AG04449 (cell line): ENCODE measurements around the gene C3orf33.

Experiments
- CTCF ChIA-PET: fragments of 350-600 bp; formaldehyde crosslinking; extraction: SDS; loops from one replicate; lab custom pipeline; 2021; ENCODE audit warnings: antibody characterized with exemption; lab: Yijun Ruan, JAX
- POLR2A ChIA-PET: fragments of 400-600, 350-600 bp; formaldehyde crosslinking; extraction: SDS; loops from one replicate; lab custom pipeline; 2020; ENCODE audit warnings: antibody characterized with exemption, inconsistent platforms; lab: Yijun Ruan, JAX
- DNase-seq: peaks from one replicate; pipeline ENCODE4 v3.0.0-alpha.2; 2010; ENCODE audit warnings: low read depth, low spot score
- H3K4me3 ChIP-seq: 2 replicates; pipeline ENCODE4 v1.5.1; 2011; ENCODE audit warnings: low read depth, mild to moderate bottlenecking, control low read depth, low read length
- TF ChIP-seq, protein P1 (sequence below): IDR thresholded peaks from one replicate; pipeline ENCODE4 v1.5.1; 2011; ENCODE audit warnings: mild to moderate bottlenecking, moderate library complexity, low read length, control low read depth, inconsistent platforms; ENCODE audit not compliant: insufficient read depth; ENCODE audit errors: missing control alignments

Gene C3orf33

DNA sequence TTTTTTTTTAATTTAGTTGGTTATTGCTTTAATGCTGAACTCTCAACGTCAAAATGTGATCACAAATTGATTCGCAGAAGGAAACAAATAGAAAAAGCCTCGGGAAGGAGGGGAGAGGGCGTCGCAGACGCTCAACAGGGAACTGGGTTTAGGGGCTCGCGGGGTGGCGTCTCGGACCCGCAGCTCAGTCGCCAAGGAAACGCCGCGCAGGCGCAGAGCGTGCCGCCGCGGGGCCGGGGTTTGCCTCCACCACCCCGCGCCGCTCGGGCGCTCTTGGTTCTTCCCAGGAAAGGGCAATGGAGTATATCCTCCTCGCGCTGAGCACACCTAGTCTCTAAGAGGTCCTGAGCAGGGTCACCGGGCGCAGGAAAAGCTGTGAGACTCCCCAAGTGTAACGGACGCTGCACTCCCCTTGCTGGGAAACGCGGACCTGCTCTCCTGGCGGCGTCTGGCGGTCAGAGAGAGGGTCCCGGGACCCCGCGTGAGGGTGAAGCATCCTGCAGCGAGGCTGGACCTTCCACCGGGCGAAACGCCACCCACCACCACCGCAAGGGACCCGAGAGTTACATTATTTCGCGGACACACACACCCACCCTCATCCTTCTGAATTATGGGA, 62.0 kb downstream of the C3orf33 start:
- POLR2A ChIA-PET: no interaction called here
- CTCF ChIA-PET: interaction anchor here (1.1 kb wide), 1 partner anchor 10 kb away, joined by 3 read pairs; no protein-coding TSS in a partner anchor
- no peak for DNase-seq

DNA sequence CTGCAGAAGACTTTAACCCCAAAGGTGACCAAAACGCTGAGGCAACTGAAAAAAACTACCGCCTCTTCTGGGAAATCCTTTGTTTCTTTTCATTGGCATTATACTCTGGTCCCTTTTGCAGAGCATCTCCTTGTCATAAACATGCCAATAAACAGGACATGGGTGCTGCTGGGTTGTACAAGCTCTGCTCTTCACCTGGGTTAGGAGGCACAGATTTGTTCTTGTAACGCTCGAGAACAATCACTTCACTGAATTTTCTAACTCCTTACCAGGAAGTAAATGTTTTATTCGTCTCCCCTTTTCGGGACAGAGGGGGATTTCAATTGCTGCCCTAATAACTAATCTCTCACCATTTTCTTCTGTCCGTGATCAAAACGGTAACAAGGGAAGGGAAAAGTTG, 62.5 kb downstream of the C3orf33 start:
- ChIA-PET POLR2A (interaction anchor here (0.6 kb wide), 1 partner anchor 11 kb away, joined by 3 read pairs; no protein-coding TSS in a partner anchor), CTCF (interaction anchor here (1.1 kb wide), 1 partner anchor 11 kb away, joined by 3 read pairs; no protein-coding TSS in a partner anchor)
- no peak for DNase-seq
- peak overlapping the region; percentile 67 for H3K4me3 ChIP-seq
- TF ChIP-seq, protein P1, sequence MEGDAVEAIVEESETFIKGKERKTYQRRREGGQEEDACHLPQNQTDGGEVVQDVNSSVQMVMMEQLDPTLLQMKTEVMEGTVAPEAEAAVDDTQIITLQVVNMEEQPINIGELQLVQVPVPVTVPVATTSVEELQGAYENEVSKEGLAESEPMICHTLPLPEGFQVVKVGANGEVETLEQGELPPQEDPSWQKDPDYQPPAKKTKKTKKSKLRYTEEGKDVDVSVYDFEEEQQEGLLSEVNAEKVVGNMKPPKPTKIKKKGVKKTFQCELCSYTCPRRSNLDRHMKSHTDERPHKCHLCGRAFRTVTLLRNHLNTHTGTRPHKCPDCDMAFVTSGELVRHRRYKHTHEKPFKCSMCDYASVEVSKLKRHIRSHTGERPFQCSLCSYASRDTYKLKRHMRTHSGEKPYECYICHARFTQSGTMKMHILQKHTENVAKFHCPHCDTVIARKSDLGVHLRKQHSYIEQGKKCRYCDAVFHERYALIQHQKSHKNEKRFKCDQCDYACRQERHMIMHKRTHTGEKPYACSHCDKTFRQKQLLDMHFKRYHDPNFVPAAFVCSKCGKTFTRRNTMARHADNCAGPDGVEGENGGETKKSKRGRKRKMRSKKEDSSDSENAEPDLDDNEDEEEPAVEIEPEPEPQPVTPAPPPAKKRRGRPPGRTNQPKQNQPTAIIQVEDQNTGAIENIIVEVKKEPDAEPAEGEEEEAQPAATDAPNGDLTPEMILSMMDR: no peak

More for the DNA sequence above, 62.0 kb downstream of the C3orf33 start:
- TF ChIP-seq, protein P1: no peak
- H3K4me3 ChIP-seq: peak overlapping the region; percentile 67

- TF ChIP-seq, protein P1: no peak
- ChIA-PET POLR2A (no interaction called here), CTCF (no interaction called here)
- DNase-seq: no peak
- H3K4me3 ChIP-seq: no peak overlapping the region
These were observed 63.6 kb downstream of the C3orf33 start for GRCh38 chr3:155742349-155742965.

GRCh38 chr3:155741603-155742002, 64.5 kb downstream of the C3orf33 start:
- POLR2A ChIA-PET: no interaction called here
- DNase-seq: no peak
- CTCF ChIA-PET: no interaction called here
- no peak overlapping the region for H3K4me3 ChIP-seq
- TF ChIP-seq, protein P1: no peak

DNA sequence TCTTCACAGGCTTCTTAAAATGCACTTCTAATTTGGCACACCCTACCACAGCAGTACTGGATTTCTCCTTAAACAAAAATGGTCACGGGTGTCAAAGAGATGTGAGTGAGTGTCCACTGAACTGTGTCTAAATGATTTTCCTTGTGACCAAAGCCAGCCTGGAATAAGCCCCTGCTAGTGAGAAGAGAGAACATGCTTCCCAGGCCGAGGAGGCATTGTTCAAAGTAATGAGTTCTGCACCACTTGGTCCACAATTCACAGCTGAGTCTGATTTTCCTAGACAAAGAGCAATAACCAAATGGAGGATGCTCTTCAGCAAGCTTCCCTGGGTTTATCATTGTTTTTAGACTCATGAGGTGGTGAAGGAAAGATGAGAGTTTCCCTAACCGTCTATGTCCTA, 65.0 kb downstream of the C3orf33 start:
- POLR2A ChIA-PET: no interaction called here
- CTCF ChIA-PET: no interaction called here
- no peak for DNase-seq

DNA sequence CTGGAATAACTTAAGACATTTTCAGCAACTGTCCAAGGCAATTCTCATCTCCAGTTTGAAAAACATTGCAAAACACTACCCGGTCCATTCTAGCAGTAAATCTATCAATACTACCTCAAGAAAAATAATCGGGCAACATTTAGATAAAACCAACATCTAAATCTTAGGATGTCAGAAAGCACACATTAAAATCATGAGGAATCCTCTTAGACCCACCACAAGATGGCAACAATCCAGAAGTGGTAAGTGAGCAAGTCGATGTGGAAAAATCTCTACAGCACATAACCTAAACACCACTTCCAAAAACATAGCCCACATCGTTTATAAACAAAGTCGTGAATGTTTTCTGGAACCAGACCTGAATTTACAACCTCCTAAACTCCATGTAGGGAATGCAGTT, 66.9 kb downstream of the C3orf33 start:
- ChIA-PET CTCF (no interaction called here), POLR2A (no interaction called here)
- TF ChIP-seq, protein P1: no peak
- DNase-seq: no peak
- no peak overlapping the region for H3K4me3 ChIP-seq

More for the DNA sequence above, 65.0 kb downstream of the C3orf33 start:
- TF ChIP-seq, protein P1: no peak
- no peak overlapping the region for H3K4me3 ChIP-seq
